Motor neuron (in vitro differentiated cells): Measurements from ENCODE around the gene NLGN2. TPM values are rescaled to one million over a fixed set of nuclear protein-coding genes. Genes with fewer than 3 reads are reported as not detected.

Experiments used
- ATAC-seq, 8 experiments: fragments of 200-7000 bp; cut with Tn5 transposase; replicated peaks in 6 of 8; 2 replicates each; pipeline ENCODE4 v1.8.0; 2021; ENCODE audit warnings: mild to moderate bottlenecking in 8 of 8, moderate library complexity in 8 of 8
- H3K27ac ChIP-seq, 2 donors: fragments of 250-450 bp; sonication (Bioruptor Pico); 2 replicates each; pipeline ENCODE4 v1.9.0; 2021; ENCODE audit warnings: antibody characterized with exemption in 2 of 2, mild to moderate bottlenecking in 2 of 2, moderate library complexity in 1 of 2
- H3K4me1 ChIP-seq, 2 donors: fragments of 250-450 bp; sonication (Bioruptor Pico); replicated peaks in 1 of 2; 2 replicates each; pipeline ENCODE4 v1.6.1; 2021; ENCODE audit warnings: antibody characterized with exemption in 2 of 2, mild to moderate bottlenecking in 2 of 2, moderate library complexity in 1 of 2
- H3K4me3 ChIP-seq, 5 donors: fragments of 250-450 bp; sonication (Bioruptor Pico); 2 replicates each; pipeline ENCODE4 v1.9.0; 2021; ENCODE audit warnings: antibody characterized with exemption in 5 of 5, mild to moderate bottlenecking in 5 of 5, moderate library complexity in 4 of 5
- WGBS, 10 experiments: fragments of 450-650 bp; shearing (Covaris generic); methylation state at CpG; one replicate each; pipeline ENCODE4 v1.0.0; 2022; 5-methylcytosine and 5-hydroxymethylcytosine counted together
- in situ Hi-C, 9 experiments: fragments of 400-800 bp; cut with MboI; loops; one replicate each; pipeline ENCODE4 v1.15.0; 2021; ENCODE audit warnings: low sequenced_read_pairs in 9 of 9, low pct_unique_long_range_greater_than_20kb in 2 of 9; ENCODE audit not compliant: unreplicated experiment in 9 of 9
- total RNA-seq, 8 experiments: library from RNA; unstranded; fragments of 300-600 nt; gene quantifications; 2 replicates each; pipeline versions ENCODE4 v1.2.3 to v1.2.4, GENCODE V29; 2022

Gene NLGN2
- total RNA-seq, 8 experiments from 2014 or later, result 3.7 to 27.8 (median 18.1) TPM

GRCh38 chr17:7468804-7469389 is 61.3 kb downstream of the NLGN2 start:
- no peak overlapping the region for H3K4me3 ChIP-seq
- 81 to 100% (median 93%) methylated on average over 1 to 9 of the region's 12 CpGs; no CpG with 5 or more reads in 4 of the 10 experiments for WGBS, 10 experiments
- no peak for ATAC-seq
- H3K27ac ChIP-seq, result no peak overlapping the region
- H3K4me1 ChIP-seq, result peaks cover 7 to 11% of the 10 kb centered on the region in 2 donors
- in situ Hi-C loops, result no loop called here

Other genes starting within 250 kb of the NLGN2 start
- gene ASGR1, start 228.5 kb upstream of the NLGN2 start, total RNA-seq, result 10 to 100 TPM in 4 of 8 experiments, 1 to 10 TPM in 4; 1.4 to 26.7 (median 10.1) TPM
- gene DLG4, start 188.0 kb upstream of the NLGN2 start, total RNA-seq, result 10 to 100 TPM in 7 of 8 experiments, 1 to 10 TPM in 1; 5.6 to 91.4 (median 42.6) TPM
- gene ACADVL, start 187.9 kb upstream of the NLGN2 start, total RNA-seq, result 100 to 1,000 TPM in 7 of 8 experiments, 10 to 100 TPM in 1; 77.7 to 513 (median 215) TPM
- 10 to 100 TPM; 31.3 to 63.1 (median 40.6) TPM for gene DVL2, start 173.3 kb upstream of the NLGN2 start, total RNA-seq
- 10 to 100 TPM; 25.2 to 63.1 (median 49.4) TPM for gene PHF23, start 168.4 kb upstream of the NLGN2 start, total RNA-seq
- gene GABARAP, start 165.4 kb upstream of the NLGN2 start, total RNA-seq, result 100 to 1,000 TPM; 336 to 734 (median 573) TPM
- gene CTDNEP1, start 156.1 kb upstream of the NLGN2 start, total RNA-seq, result 10 to 100 TPM; 36.5 to 94.1 (median 56.7) TPM
- gene ELP5, start 155.6 kb upstream of the NLGN2 start, total RNA-seq, result 10 to 100 TPM; 30.5 to 62.7 (median 51.5) TPM
- gene CLDN7, start 145.4 kb upstream of the NLGN2 start, total RNA-seq, result 1 to 10 TPM in 4 of 8 experiments, under 1 TPM in 4; 0.32 to 3.7 (median 0.99) TPM
- gene SLC2A4, start 126.1 kb upstream of the NLGN2 start, total RNA-seq, result 1 to 10 TPM in 1 of 8 experiments, under 1 TPM in 7; 0.20 to 1.4 (median 0.38) TPM
- gene YBX2, start 113.2 kb upstream of the NLGN2 start, total RNA-seq, result 1 to 10 TPM in 3 of 8 experiments, under 1 TPM in 5; 0.09 to 2.4 (median 0.51) TPM
- 100 to 1,000 TPM; 104 to 785 (median 231) TPM for gene EIF5A, start 100.2 kb upstream of the NLGN2 start, total RNA-seq
- 10 to 100 TPM; 35.1 to 61.1 (median 52.0) TPM for gene GPS2, start 92.5 kb upstream of the NLGN2 start, total RNA-seq
- 10 to 100 TPM; 11.4 to 44.6 (median 27.1) TPM for gene NEURL4, start 78.5 kb upstream of the NLGN2 start, total RNA-seq
- 10 to 100 TPM in 6 of 8 experiments, 1 to 10 TPM in 2; 4.9 to 36.4 (median 11.4) TPM for gene ACAP1, start 71.3 kb upstream of the NLGN2 start, total RNA-seq
- gene KCTD11, start 55.7 kb upstream of the NLGN2 start, total RNA-seq, result 10 to 100 TPM in 1 of 8 experiments, 1 to 10 TPM in 7; 4.0 to 14.5 (median 6.1) TPM
- gene TMEM95, start 52.7 kb upstream of the NLGN2 start, total RNA-seq, result under 1 TPM in 6 of 8 experiments, not detected in 2; 0.11 to 0.57 (median 0.32) TPM
- gene TNK1, start 26.8 kb upstream of the NLGN2 start, total RNA-seq, result 1 to 10 TPM; 1.3 to 8.6 (median 2.4) TPM
- gene PLSCR3, start 13.3 kb upstream of the NLGN2 start, total RNA-seq, result 10 to 100 TPM in 4 of 8 experiments, 1 to 10 TPM in 4; 3.8 to 24.8 (median 12.4) TPM
- 100 to 1,000 TPM in 7 of 8 experiments, 10 to 100 TPM in 1; 50.7 to 141 (median 111) TPM for gene TMEM256, start 3.7 kb upstream of the NLGN2 start, total RNA-seq
- under 1 TPM in 1 of 8 experiments, not detected in 7; 1.00 TPM for gene SPEM1, start 12.5 kb downstream of the NLGN2 start, total RNA-seq
- gene SPEM2, start 17.8 kb downstream of the NLGN2 start, total RNA-seq, result under 1 TPM in 3 of 8 experiments, not detected in 5; 0.24 to 0.43 (median 0.40) TPM
- 1 to 10 TPM in 1 of 8 experiments, under 1 TPM in 5, not detected in 2; 0.13 to 1.0 (median 0.32) TPM for gene SPEM3, start 21.0 kb downstream of the NLGN2 start, total RNA-seq
- 1 to 10 TPM in 6 of 8 experiments, under 1 TPM in 2; 0.33 to 5.4 (median 1.7) TPM for gene TMEM102, start 27.6 kb downstream of the NLGN2 start, total RNA-seq
- 10 to 100 TPM in 4 of 8 experiments, 1 to 10 TPM in 2, under 1 TPM in 2; 0.61 to 17.4 (median 7.1) TPM for gene FGF11, start 31.7 kb downstream of the NLGN2 start, total RNA-seq
- 10 to 100 TPM in 1 of 8 experiments, 1 to 10 TPM in 7; 2.2 to 13.0 (median 8.0) TPM for gene CHRNB1, start 37.2 kb downstream of the NLGN2 start, total RNA-seq
- 10 to 100 TPM in 7 of 8 experiments, 1 to 10 TPM in 1; 9.8 to 36.2 (median 13.4) TPM for gene ZBTB4, start 71.8 kb downstream of the NLGN2 start, total RNA-seq
- 1 to 10 TPM in 4 of 8 experiments, under 1 TPM in 4; 0.49 to 1.9 (median 0.86) TPM for gene SLC35G6, start 73.6 kb downstream of the NLGN2 start, total RNA-seq
- 100 to 1,000 TPM in 2 of 8 experiments, 10 to 100 TPM in 6; 26.0 to 137 (median 43.8) TPM for gene POLR2A, start 76.5 kb downstream of the NLGN2 start, total RNA-seq
- gene TNFSF12, start 141.2 kb downstream of the NLGN2 start, total RNA-seq, result 1 to 10 TPM in 3 of 8 experiments, under 1 TPM in 4, not detected in 1; 0.22 to 2.9 (median 0.93) TPM
- gene TNFSF13, start 150.9 kb downstream of the NLGN2 start, total RNA-seq, result 1 to 10 TPM; 1.2 to 8.1 (median 2.0) TPM
- gene SENP3, start 154.1 kb downstream of the NLGN2 start, total RNA-seq, result 10 to 100 TPM; 37.9 to 75.0 (median 50.2) TPM
- 10 to 100 TPM in 1 of 8 experiments, 1 to 10 TPM in 4, under 1 TPM in 3; 0.58 to 15.7 (median 2.5) TPM for gene CD68, start 171.8 kb downstream of the NLGN2 start, total RNA-seq
- gene MPDU1, start 176.0 kb downstream of the NLGN2 start, total RNA-seq, result 100 to 1,000 TPM in 1 of 8 experiments, 10 to 100 TPM in 7; 36.6 to 109 (median 71.4) TPM
- 1 to 10 TPM; 1.4 to 3.9 (median 2.2) TPM for gene SOX15, start 182.2 kb downstream of the NLGN2 start, total RNA-seq
- gene FXR2, start 207.1 kb downstream of the NLGN2 start, total RNA-seq, result 10 to 100 TPM; 33.0 to 53.4 (median 46.1) TPM
- gene SAT2, start 220.0 kb downstream of the NLGN2 start, total RNA-seq, result 100 to 1,000 TPM in 2 of 8 experiments, 10 to 100 TPM in 6; 66.9 to 115 (median 84.4) TPM
- 10 to 100 TPM in 1 of 8 experiments, 1 to 10 TPM in 4, under 1 TPM in 2, not detected in 1; 0.54 to 26.2 (median 1.7) TPM for gene SHBG, start 222.3 kb downstream of the NLGN2 start, total RNA-seq
- 10 to 100 TPM in 3 of 8 experiments, 1 to 10 TPM in 4, under 1 TPM in 1; 0.31 to 43.9 (median 8.4) TPM for gene ATP1B2, start 243.1 kb downstream of the NLGN2 start, total RNA-seq